GM13977 (cell line): Measurements from ENCODE around the gene RPAP2.
"Not testable (repeated sequence)": the region's sequence is repeated elsewhere in the genome, so short reads cannot be mapped to it uniquely, and the experiment has no call there.

Source experiments
- DNase-seq: peaks from one replicate; pipeline ENCODE4 v3.0.0; 2012; ENCODE audit warnings: low spot score
- in situ Hi-C: fragments of 300-500 bp; cut with MboI; formaldehyde crosslinking; loops from one replicate; pipeline ENCODE4 v1.12.0; 2022; ENCODE audit warnings: low sequenced_read_pairs, low pct_unique_long_range_greater_than_20kb, mixed read lengths, inconsistent platforms; ENCODE audit not compliant: unreplicated experiment
- TF ChIP-seq, protein P1 (sequence below): IDR thresholded peaks from 2 replicates; pipeline ENCODE4 v1.5.1; 2012; ENCODE audit warnings: mild to moderate bottlenecking, control low read depth; ENCODE audit not compliant: insufficient read depth; ENCODE audit errors: extremely low read depth, missing control alignments

RPAP2 gene

DNA sequence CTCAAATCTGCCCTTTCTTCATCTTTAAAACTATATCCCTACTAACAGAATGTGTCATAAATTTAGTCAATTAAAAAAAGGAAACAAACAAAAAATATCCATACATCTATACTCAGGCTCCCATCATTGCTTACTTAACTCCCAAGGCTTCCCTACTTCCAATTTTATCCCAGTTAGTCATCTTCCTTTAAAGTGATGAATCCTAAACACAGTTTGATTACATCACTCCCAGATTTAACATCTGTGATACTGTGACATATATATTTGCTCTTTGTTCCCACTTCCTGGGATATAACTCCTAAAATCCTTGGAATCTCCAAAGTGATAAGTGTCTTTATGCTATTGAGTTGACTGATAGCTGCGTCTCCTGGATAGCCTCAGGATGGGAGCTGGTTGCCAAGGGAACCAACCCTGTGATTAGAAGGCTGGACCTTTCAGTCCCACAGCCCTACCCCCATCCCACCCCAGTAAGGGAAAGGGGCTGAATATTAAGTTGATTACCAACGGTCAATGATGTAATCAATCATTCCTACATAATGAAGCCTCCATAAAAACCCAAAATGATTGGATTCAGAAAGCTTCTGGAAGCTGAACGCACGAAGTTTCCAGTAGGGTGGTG, 21.6 kb upstream of the RPAP2 start:
- no peak for DNase-seq
- TF ChIP-seq, protein P1, sequence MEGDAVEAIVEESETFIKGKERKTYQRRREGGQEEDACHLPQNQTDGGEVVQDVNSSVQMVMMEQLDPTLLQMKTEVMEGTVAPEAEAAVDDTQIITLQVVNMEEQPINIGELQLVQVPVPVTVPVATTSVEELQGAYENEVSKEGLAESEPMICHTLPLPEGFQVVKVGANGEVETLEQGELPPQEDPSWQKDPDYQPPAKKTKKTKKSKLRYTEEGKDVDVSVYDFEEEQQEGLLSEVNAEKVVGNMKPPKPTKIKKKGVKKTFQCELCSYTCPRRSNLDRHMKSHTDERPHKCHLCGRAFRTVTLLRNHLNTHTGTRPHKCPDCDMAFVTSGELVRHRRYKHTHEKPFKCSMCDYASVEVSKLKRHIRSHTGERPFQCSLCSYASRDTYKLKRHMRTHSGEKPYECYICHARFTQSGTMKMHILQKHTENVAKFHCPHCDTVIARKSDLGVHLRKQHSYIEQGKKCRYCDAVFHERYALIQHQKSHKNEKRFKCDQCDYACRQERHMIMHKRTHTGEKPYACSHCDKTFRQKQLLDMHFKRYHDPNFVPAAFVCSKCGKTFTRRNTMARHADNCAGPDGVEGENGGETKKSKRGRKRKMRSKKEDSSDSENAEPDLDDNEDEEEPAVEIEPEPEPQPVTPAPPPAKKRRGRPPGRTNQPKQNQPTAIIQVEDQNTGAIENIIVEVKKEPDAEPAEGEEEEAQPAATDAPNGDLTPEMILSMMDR = no peak
- in situ Hi-C loops = no loop called here

DNA sequence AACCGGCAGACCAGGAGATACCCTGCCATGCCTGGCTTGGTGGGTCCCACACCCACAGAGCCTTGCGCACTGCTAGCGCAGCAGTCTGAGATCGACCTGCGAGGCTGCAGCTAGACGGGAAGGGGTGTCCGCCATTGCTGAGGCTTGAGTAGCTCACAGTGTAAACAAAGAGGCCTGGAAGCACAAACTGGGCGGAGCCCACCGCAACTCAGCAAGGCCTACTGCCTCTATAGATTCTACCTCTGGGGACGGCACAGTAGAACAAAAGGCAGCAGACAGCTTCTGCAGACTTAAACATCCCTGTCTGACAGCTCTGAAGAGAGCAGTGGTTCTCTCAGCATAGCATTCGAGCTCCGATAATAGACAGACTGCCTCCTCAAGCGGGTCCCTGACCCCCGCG, 19.1 kb upstream of the RPAP2 start:
- DNase-seq, in situ Hi-C loops: not testable (repeated sequence)

DNA sequence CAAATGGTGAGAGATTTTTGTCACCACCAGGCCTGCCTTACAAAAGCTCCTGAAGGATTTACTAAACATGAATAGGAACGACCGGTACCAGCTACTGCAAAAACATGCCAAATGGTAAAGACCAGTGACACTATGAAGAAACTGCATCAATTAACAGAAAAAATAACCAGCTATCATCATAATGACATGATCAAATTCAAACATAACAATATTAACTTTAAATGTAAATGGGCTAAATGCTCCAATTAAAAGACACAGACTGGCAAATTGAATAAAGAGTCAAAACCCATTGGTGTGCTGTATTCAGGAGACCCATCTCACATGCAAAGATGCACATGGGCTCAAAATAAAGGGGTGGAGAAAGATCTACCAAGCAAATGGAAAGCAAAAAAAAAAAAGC, 17.4 kb upstream of the RPAP2 start:
- in situ Hi-C loops, DNase-seq: not testable (repeated sequence)

DNA sequence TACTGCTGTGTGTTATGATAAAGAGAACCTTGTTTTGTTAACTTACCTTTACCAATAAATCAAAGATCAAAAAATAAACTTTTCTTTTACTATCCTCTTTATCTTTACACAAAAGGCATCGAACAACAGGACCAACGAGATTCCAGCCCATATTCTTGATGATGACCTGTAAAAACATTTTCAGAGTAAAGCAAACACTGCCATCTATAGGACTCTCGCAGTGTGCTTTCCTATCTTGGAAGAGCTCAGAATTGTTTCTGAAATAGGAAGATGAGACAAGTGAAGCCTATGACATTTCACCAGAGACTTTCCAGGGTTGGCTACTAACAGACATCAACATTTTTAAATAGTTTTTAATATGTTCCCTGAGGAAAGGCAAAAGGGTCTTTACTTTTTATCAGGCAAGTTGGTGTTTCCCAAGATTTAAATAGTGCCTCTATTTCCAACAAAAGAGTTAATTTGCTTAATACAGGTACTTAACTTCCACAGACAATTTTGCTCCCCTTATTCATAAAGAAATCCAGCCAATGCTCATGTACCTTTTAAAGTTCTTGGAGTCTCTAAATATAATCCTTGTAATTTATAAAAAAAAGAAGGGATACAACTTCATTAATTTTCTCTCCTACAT, 7.4 kb upstream of the RPAP2 start:
- in situ Hi-C loops = no loop called here
- no peak for DNase-seq
- TF ChIP-seq, protein P1 = peak; percentile 54

- no peak for DNase-seq
Measured at GRCh38 chr1:92298213-92298572, 666 bp upstream of the RPAP2 start.

GRCh38 chr1:92299477-92300150, 755 bp downstream of the RPAP2 start:
- in situ Hi-C loops = loop anchor here (10.0 kb wide), 1 partner anchor 325 kb away; no protein-coding TSS in a partner anchor
- TF ChIP-seq, protein P1 = no peak
- no peak for DNase-seq

More at GRCh38 chr1:92298213-92298572, 666 bp upstream of the RPAP2 start:
- TF ChIP-seq, protein P1 = no peak
- in situ Hi-C loops = no loop called here

DNA sequence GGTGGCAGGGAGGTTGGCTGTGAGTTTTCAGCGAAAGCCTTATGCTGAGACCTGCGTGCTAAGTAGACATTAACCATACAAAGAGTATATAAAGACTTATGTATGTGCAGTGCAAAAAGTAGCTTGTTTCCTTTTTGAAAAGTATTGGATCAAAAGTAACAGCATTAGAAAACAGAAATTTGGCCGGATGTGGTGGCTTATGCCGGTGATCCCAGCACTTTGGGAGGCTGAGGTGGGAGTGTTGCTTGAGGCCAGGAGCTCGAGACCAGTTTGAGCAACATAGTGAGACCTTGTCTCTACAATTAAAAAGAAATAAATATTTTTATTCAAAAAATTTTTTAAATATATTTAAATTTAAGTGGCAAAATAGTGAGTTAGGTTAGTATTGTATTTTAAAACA, 2.2 kb downstream of the RPAP2 start:
- no peak for DNase-seq
- in situ Hi-C loops = loop anchor here (10.0 kb wide), 1 partner anchor 324 kb away; no protein-coding TSS in a partner anchor
- TF ChIP-seq, protein P1 = no peak
